Spleen (tissue), 13 donors: ENCODE results near the gene ARMC3. TPM values are rescaled to one million over a fixed set of nuclear protein-coding genes. Genes with fewer than 3 reads are reported as not detected.

Experiments used
- DNase-seq: peaks from one replicate; pipeline ENCODE4 v3.0.0-alpha.2; 2020
- H3K27ac ChIP-seq, 8 donors: fragments of 200-600 bp; sonication (generic) in 7 of 8; 1 replicate in 4 of 8; 2 replicates in 4 of 8; pipeline versions ENCODE4 v1.5.0 to v1.8.0; 2016 to 2021; ENCODE audit warnings: inconsistent platforms in 4 of 8, mild to moderate bottlenecking in 4 of 8, moderate library complexity in 1 of 8
- H3K27me3 ChIP-seq, 7 donors: fragments of 200-600 bp; sonication (generic) in 6 of 7; replicated peaks in 1 of 7; 1 replicate in 4 of 7; 2 replicates in 3 of 7; pipeline versions ENCODE4 v1.5.0 to v1.8.0; 2016 to 2021; ENCODE audit warnings: inconsistent platforms in 3 of 7, mild to moderate bottlenecking in 1 of 7
- H3K36me3 ChIP-seq, 6 donors: fragments of 200-600 bp; sonication (generic) in 5 of 6; 1 replicate in 4 of 6; 2 replicates in 2 of 6; pipeline versions ENCODE4 v1.5.0 to v1.8.0; 2016 to 2021; ENCODE audit warnings: inconsistent platforms in 2 of 6
- H3K4me1 ChIP-seq, 6 donors: fragments of 200-600 bp; sonication (generic) in 5 of 6; 1 replicate in 3 of 6; 2 replicates in 3 of 6; pipeline versions ENCODE4 v1.5.0 to v1.8.0; 2016 to 2021; ENCODE audit warnings: inconsistent platforms in 3 of 6
- H3K4me3 ChIP-seq, 8 donors: fragments of 200-600 bp; sonication (generic) in 7 of 8; 1 replicate in 4 of 8; 2 replicates in 4 of 8; pipeline versions ENCODE4 v1.5.0 to v1.8.0; 2016 to 2021; ENCODE audit warnings: inconsistent platforms in 4 of 8, mild to moderate bottlenecking in 4 of 8, moderate library complexity in 2 of 8
- H3K9me3 ChIP-seq, 8 donors: fragments of 200-600 bp; sonication (generic) in 7 of 8; 1 replicate in 4 of 8; 2 replicates in 4 of 8; pipeline versions ENCODE4 v1.5.0 to v1.8.0; 2016 to 2021; ENCODE audit warnings: inconsistent platforms in 4 of 8
- CTCF ChIP-seq, 11 experiments: fragments of 200-600 bp in 7 of 11; fragments of 450-650 bp in 4 of 11; sonication (generic) in 4 of 11; IDR thresholded peaks in 8 of 11; conservative IDR thresholded peaks in 3 of 11; 1 replicate in 7 of 11; 2 replicates in 4 of 11; pipeline versions ENCODE4 v1.4.0 to v1.8.0; 2016 to 2021; ENCODE audit warnings: antibody characterized with exemption in 11 of 11, inconsistent platforms in 4 of 11, mild to moderate bottlenecking in 1 of 11
- POLR2A ChIP-seq, 3 donors: fragments of 450-650 bp; IDR thresholded peaks; one replicate each; pipeline ENCODE4 v1.5.1; 2017; ENCODE audit warnings: antibody characterized with exemption in 3 of 3, mild to moderate bottlenecking in 1 of 3
- POLR2AphosphoS5 ChIP-seq, 3 donors: sonication (generic); formaldehyde crosslinking; IDR thresholded peaks; one replicate each; pipeline ENCODE4 v1.5.1; 2017; ENCODE audit warnings: antibody characterized with exemption in 3 of 3
- WGBS, 5 donors: extraction: QIAGEN DNeasy Blood & Tissue Kit in 3 of 5; methylation state at CpG; one replicate each; pipeline versions ENCODE4 v1.1.5 to v1.1.7; 2013 to 2018; 5-methylcytosine and 5-hydroxymethylcytosine counted together
- intact Hi-C: fragments of 100-400 bp; cut with DNase I; formaldehyde crosslinking; loops from one replicate; pipeline ENCODE4 v1.15.0; 2023; ENCODE audit warnings: low total_unique reads
- long read RNA-seq, 2 donors: transcript quantifications; one replicate each; lab custom pipeline, GENCODE V29; 2026
- polyA plus RNA-seq, 3 donors: library from polyadenylated mRNA; stranded (reverse); fragments of 200-250 nt; gene quantifications; one replicate each; pipeline ENCODE4 v1.2.1, GENCODE V29; 2013
- total RNA-seq, 7 donors: library from RNA; depleted of rRNA in 3 of 7; stranded (reverse); fragments of >200 nt in 3 of 7; fragmentation: NEBNext Ultra II Directional in 4 of 7; extraction: Animal tissue kit (Norgen Biotek cat#: 25700) in 4 of 7; gene quantifications; one replicate each; pipeline versions ENCODE4 v1.1.0 to v1.2.1, GENCODE V29; 2016 to 2021
- donor health status: healthy with polysubstance abuse.
- donor health status: DM: no; HTN: no; CAD: no; lungs with moderate emphysema.
- donor health status: DM: no; HTN: no; CAD: no.
- donor health status: Bipolar disorder and iron deficiency.
- donor health status: healthy.
- donor health status: DM: no; HTN: no; CAD: no.
- donor health status: DM: yes; HTN: yes; CAD: no.

ARMC3 gene
- total RNA-seq (under 1 TPM in 2 of 7 donors, not detected in 5; 0.66 to 0.85 TPM), polyA plus RNA-seq (not detected)
- long read RNA-seq, donor 1: 0 reads
- long read RNA-seq, donor 2: 0 reads

GRCh38 chr10:22927661-22928403 lies at the start of gene ARMC3:
Gene ARMC3 (plus strand): TSS chr10:22928053. CDS start chr10:22931997, 3,944 bp downstream.
- Histone ChIP-seq H3K27me3 (peaks cover 0 to 18% (median 0%) of the 10 kb centered on the region in 7 donors), H3K4me1 (peaks cover 0 to 23% (median 17%) of the 10 kb centered on the region in 6 donors), H3K27ac (no peak within 1 kb of the TSS), H3K4me3 (peak within 1 kb of the TSS; percentile 6 to 67 (median 30)), H3K9me3 (peaks cover 0 to 7% (median 0%) of the 10 kb centered on the region in 8 donors), H3K36me3 (no peaks in the 10 kb centered on the region)
- 14 to 25% (median 14%) methylated on average over 21 to 41 of the region's 41 CpGs for WGBS, 5 donors
- peak; percentile 84 for DNase-seq
- intact Hi-C loops: no loop called here
- TF ChIP-seq POLR2AphosphoS5 (IDR thresholded peaks at IDR 0.05): peak in 2 of 3 donors; percentile 45 to 52
- TF ChIP-seq POLR2A (IDR thresholded peaks at IDR 0.05): no peak

GRCh38 chr10:22891797-22892196 lies 36.1 kb upstream of the ARMC3 start:
- intact Hi-C loops: no loop called here
- no peak overlapping the region for H3K27ac ChIP-seq
- WGBS, 5 donors: 84 to 91% (median 89%) methylated on average over 2 of the region's 2 CpGs
- no peaks in the 10 kb centered on the region for H3K4me1 ChIP-seq
- H3K4me3 ChIP-seq: no peak overlapping the region
- no peak for DNase-seq
- H3K27me3 ChIP-seq: no peaks in the 10 kb centered on the region
- H3K36me3 ChIP-seq: no peaks in the 10 kb centered on the region
- TF ChIP-seq CTCF (IDR thresholded peaks at IDR 0.05 in 8 of 11, conservative IDR thresholded peaks at IDR 0.05 in 3 of 11): no peak
- no peak for TF ChIP-seq POLR2AphosphoS5 (IDR thresholded peaks at IDR 0.05)
- no peak for TF ChIP-seq POLR2A (IDR thresholded peaks at IDR 0.05)
- H3K9me3 ChIP-seq: peaks cover 5 to 53% (median 32%) of the 10 kb centered on the region in 8 donors

- peaks cover 5 to 41% (median 27%) of the 10 kb centered on the region in 8 donors for H3K9me3 ChIP-seq
- intact Hi-C loops: no loop called here
- WGBS, 5 donors: 66 to 100% (median 82%) methylated on average over 2 of the region's 2 CpGs
- no peak for DNase-seq
- TF ChIP-seq POLR2A (IDR thresholded peaks at IDR 0.05) (no peak), POLR2AphosphoS5 (IDR thresholded peaks at IDR 0.05) (no peak)
- H3K4me3 ChIP-seq: no peak overlapping the region
- H3K27ac ChIP-seq: no peak overlapping the region
- no peaks in the 10 kb centered on the region for H3K27me3 ChIP-seq
- no peaks in the 10 kb centered on the region for H3K36me3 ChIP-seq
- H3K4me1 ChIP-seq: no peaks in the 10 kb centered on the region
These were observed 34.1 kb upstream of the ARMC3 start for GRCh38 chr10:22893781-22894180.

- Histone ChIP-seq H3K27me3 (no peaks in the 10 kb centered on the region), H3K4me3 (no peak overlapping the region), H3K27ac (no peak overlapping the region), H3K9me3 (peaks cover 5 to 37% (median 27%) of the 10 kb centered on the region in 8 donors), H3K36me3 (no peaks in the 10 kb centered on the region), H3K4me1 (no peaks in the 10 kb centered on the region)
- DNase-seq: no peak
- 44 to 77% (median 57%) methylated on average over 3 to 4 of the region's 4 CpGs for WGBS, 5 donors
- intact Hi-C loops: no loop called here
- TF ChIP-seq POLR2A (IDR thresholded peaks at IDR 0.05) (no peak), CTCF (IDR thresholded peaks at IDR 0.05 in 8 of 11, conservative IDR thresholded peaks at IDR 0.05 in 3 of 11) (no peak), POLR2AphosphoS5 (IDR thresholded peaks at IDR 0.05) (no peak)
These were observed 33.1 kb upstream of the ARMC3 start for GRCh38 chr10:22894714-22895113.

GRCh38 chr10:22895252-22895651 lies 32.6 kb upstream of the ARMC3 start:
- DNase-seq: no peak
- 33 to 92% (median 76%) methylated on average over 1 of the region's 1 CpG for WGBS, 5 donors
- no peaks in the 10 kb centered on the region for H3K27me3 ChIP-seq
- no peaks in the 10 kb centered on the region for H3K4me1 ChIP-seq
- no peak overlapping the region for H3K27ac ChIP-seq
- TF ChIP-seq POLR2AphosphoS5 (IDR thresholded peaks at IDR 0.05) (no peak), CTCF (IDR thresholded peaks at IDR 0.05 in 8 of 11, conservative IDR thresholded peaks at IDR 0.05 in 3 of 11) (no peak), POLR2A (IDR thresholded peaks at IDR 0.05) (no peak)
- H3K9me3 ChIP-seq: peaks cover 5 to 32% (median 27%) of the 10 kb centered on the region in 8 donors
- H3K36me3 ChIP-seq: no peaks in the 10 kb centered on the region
- intact Hi-C loops: no loop called here
- no peak overlapping the region for H3K4me3 ChIP-seq
